GM10248 (cell line): ENCODE data around the gene FBXW11.

Source experiments
- CTCF ChIA-PET: fragments of 300-600 bp; sonication (Branson Sonifier 250); formaldehyde crosslinking; extraction: SDS; loops from one replicate; lab custom pipeline; 2021; ENCODE audit warnings: antibody characterized with exemption; lab: Yijun Ruan, JAX
- POLR2A ChIA-PET: fragments of 350-650 bp; sonication (Branson Sonifier 250); formaldehyde crosslinking; extraction: SDS; loops from one replicate; lab custom pipeline; 2020; ENCODE audit warnings: antibody characterized with exemption; lab: Yijun Ruan, JAX
- DNase-seq: peaks from one replicate; pipeline ENCODE4 v3.0.0; 2012; ENCODE audit errors: extremely low spot score
- CTCF ChIP-seq: IDR thresholded peaks from 2 replicates; pipeline ENCODE4 v1.5.1; 2012; ENCODE audit warnings: mild to moderate bottlenecking, low read depth; ENCODE audit errors: extremely low read depth, missing control alignments, control extremely low read depth

The FBXW11 gene

GRCh38 chr5:171842777-171843328 lies 163.6 kb downstream of the FBXW11 start:
- CTCF ChIA-PET = no interaction called here
- no peak for DNase-seq
- no peak for TF ChIP-seq CTCF
- POLR2A ChIA-PET = no interaction called here

- no peak for DNase-seq
- ChIA-PET CTCF (no interaction called here), POLR2A (no interaction called here)
- TF ChIP-seq CTCF = no peak
Measured at GRCh38 chr5:171841984-171842776, 164.3 kb downstream of the FBXW11 start.

- ChIA-PET CTCF (interaction anchor here (1.0 to 1.2 kb wide), 3 partner anchors 9 to 18 kb away, joined by 3 read pairs; no protein-coding TSS in a partner anchor), POLR2A (no interaction called here)
- TF ChIP-seq CTCF = no peak
- no peak for DNase-seq
Measured at GRCh38 chr5:171840711-171841522, 165.5 kb downstream of the FBXW11 start.

GRCh38 chr5:171840066-171840465 lies 166.4 kb downstream of the FBXW11 start:
- ChIA-PET POLR2A (no interaction called here), CTCF (interaction anchor here (1.0 to 1.2 kb wide), 3 partner anchors 8 to 18 kb away, joined by 3 read pairs; no protein-coding TSS in a partner anchor)
- TF ChIP-seq CTCF = no peak
- no peak for DNase-seq

GRCh38 chr5:171839112-171839511 lies 167.3 kb downstream of the FBXW11 start:
- ChIA-PET POLR2A (interaction anchor here (0.7 kb wide), 1 partner anchor 231 kb away, joined by 4 read pairs; no protein-coding TSS in a partner anchor), CTCF (no interaction called here)
- no peak for DNase-seq
- no peak for TF ChIP-seq CTCF

- POLR2A ChIA-PET = no interaction called here
- CTCF ChIA-PET = interaction anchor here (1.2 kb wide), 1 partner anchor 11 kb away, joined by 3 read pairs; no protein-coding TSS in a partner anchor
Measured at GRCh38 chr5:171838066-171838465, 168.4 kb downstream of the FBXW11 start.

More at GRCh38 chr5:171838066-171838465, 168.4 kb downstream of the FBXW11 start:
- no peak for DNase-seq
- no peak for TF ChIP-seq CTCF
